GM21447 (cell line): ENCODE results near the gene RBL1.

Experiments used
- ATAC-seq: cut with Tn5 transposase; IDR thresholded peaks from one replicate; pipeline ENCODE4 v1.9.1; 2021; ENCODE audit not compliant: unreplicated experiment

RBL1 gene

DNA sequence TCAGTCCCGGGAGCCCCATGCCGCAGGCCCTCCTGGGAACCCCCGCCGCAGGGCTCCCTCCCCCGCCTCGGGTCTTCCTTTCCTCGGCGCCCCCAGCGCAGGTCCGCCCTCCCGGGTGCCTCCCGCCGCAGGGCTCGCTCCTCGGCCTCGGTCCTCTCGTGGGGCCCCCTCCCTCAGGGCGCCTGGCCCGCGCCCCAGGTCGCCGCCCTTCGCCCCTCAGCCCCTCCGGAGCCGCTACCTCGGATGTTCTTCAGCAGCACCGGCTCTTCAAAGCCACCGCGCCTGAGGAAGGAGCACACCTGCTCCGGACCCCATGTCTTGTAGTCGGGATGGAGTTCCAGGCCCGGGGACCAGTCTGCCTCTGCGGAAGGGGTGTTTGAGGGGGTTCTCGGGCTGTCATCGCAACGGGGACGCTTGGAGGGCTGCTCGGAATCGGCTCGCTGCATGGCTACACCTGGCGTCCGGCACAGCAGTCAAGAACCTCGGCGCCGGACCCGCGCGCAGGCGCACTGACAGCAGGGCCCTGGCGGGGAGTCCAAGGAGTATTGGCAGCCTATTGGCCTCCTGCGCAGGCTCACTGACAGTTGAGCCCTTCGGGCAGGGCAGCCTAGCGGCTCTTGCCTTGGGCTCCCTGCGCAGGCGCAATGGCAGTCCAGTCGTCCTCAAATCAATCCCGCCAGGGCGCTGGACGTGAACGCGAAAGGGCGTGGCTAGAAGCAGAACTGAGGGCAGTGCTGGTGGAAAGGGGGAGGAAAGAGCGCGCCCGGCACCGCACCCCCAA is 144.4 kb downstream of the RBL1 start, which contains the start of gene SAMHD1:
Gene SAMHD1 (minus strand): TSS at position 511 of the 781 bp plus-strand sequence. CDS start 65 bp downstream, at position 446.
- peak; percentile 84 for ATAC-seq

DNA sequence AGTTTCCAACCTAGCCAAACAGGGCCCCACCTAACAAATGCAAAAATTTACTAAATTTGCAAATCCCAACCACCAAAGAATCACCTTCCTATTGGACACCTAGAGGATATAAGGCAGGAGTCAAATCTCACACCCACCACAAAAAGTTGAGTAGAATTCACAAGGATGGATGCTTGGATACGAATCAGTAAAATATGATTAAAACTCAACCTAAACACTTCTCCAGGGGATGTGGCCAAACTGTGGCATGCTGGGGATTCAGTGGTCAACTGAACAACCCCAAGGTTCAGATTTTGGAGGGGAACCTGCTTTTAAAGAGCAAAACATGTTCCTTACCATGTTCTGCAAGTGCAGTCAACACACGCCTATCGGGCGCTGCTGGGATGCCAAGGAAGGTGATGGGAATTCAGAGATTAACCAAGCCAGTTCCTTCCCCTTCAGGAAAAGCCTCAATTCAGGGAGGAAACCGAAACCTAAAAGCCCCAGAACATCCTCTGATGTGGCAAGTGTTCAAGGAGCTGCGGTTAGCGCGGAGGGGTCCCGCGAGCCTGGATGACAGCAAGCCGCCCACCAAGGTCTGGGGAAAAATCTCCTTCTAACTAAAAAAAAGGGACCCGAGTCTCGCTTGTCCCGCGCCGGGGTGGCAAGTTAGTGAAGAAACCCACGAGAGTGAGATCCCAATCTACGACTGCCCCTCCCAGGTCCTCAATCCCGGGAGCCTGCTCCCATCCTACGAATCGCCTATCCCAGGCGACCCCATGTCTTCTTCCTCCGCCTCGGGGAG is 145.2 kb downstream of the RBL1 start:
- no peak for ATAC-seq
